Fibroblast of villous mesenchyme (primary cell): ENCODE results near the gene CYP26B1. TPM values are rescaled to one million over a fixed set of nuclear protein-coding genes. Genes with fewer than 3 reads are reported as not detected.

Source experiments
- DNase-seq: peaks from one replicate; pipeline ENCODE4 v3.0.0-alpha.2; 2010; ENCODE audit warnings: low read depth
- H3K4me3 ChIP-seq: 2 replicates; pipeline ENCODE4 v1.5.1; 2011; ENCODE audit warnings: low read depth, mild to moderate bottlenecking, low read length
- CTCF ChIP-seq: IDR thresholded peaks from 2 replicates; pipeline ENCODE4 v1.5.1; 2012; ENCODE audit warnings: low read depth, mild to moderate bottlenecking, low read length; ENCODE audit not compliant: insufficient read depth
- total RNA-seq: library from RNA; depleted of rRNA; stranded (reverse); fragments of >200 nt; gene quantifications from 2 replicates; pipeline ENCODE4 v1.2.3, GENCODE V29; 2012

Gene CYP26B1
- under 0.01 and 0.43 TPM in 2 replicates for total RNA-seq

GRCh38 chr2:72147303-72147971 lies at the start of gene CYP26B1:
Gene CYP26B1, minus strand, starts transcription at chr2:72147862. Its CDS starts 28 bp downstream, at chr2:72147834.
- H3K4me3 ChIP-seq: peak within 1 kb of the TSS; percentile 61
- no peak for DNase-seq
- no peak for TF ChIP-seq CTCF

GRCh38 chr2:72193723-72194122 lies 46.1 kb upstream of the CYP26B1 start:
- no peak for DNase-seq
- TF ChIP-seq CTCF: no peak
- no peak overlapping the region for H3K4me3 ChIP-seq

GRCh38 chr2:72191441-72191840 lies 43.8 kb upstream of the CYP26B1 start:
- no peak for DNase-seq
- TF ChIP-seq CTCF: no peak
- no peak overlapping the region for H3K4me3 ChIP-seq

GRCh38 chr2:72185206-72185605 lies 37.5 kb upstream of the CYP26B1 start:
- DNase-seq: no peak
- no peak for TF ChIP-seq CTCF
- no peak overlapping the region for H3K4me3 ChIP-seq

- H3K4me3 ChIP-seq: no peak overlapping the region
- no peak for DNase-seq
- TF ChIP-seq CTCF: no peak
These were observed 35.8 kb upstream of the CYP26B1 start for GRCh38 chr2:72183466-72183865.

- no peak for TF ChIP-seq CTCF
- no peak overlapping the region for H3K4me3 ChIP-seq
- DNase-seq: no peak
These were observed 35.4 kb upstream of the CYP26B1 start for GRCh38 chr2:72183016-72183415.

GRCh38 chr2:72182547-72182946 lies 34.9 kb upstream of the CYP26B1 start:
- no peak overlapping the region for H3K4me3 ChIP-seq
- no peak for DNase-seq
- no peak for TF ChIP-seq CTCF
